HG03097 (cell line): ENCODE measurements around the gene NT5DC2.

ENCODE experiments used
- ATAC-seq: cut with Tn5 transposase; IDR thresholded peaks from one replicate; pipeline ENCODE4 v1.9.1; 2021; ENCODE audit not compliant: unreplicated experiment, low FRiP score

NT5DC2 gene

GRCh38 chr3:52490939-52491526 is 42.6 kb downstream of the NT5DC2 start:
- ATAC-seq: no peak

- no peak for ATAC-seq
These were observed 43.4 kb downstream of the NT5DC2 start for GRCh38 chr3:52490035-52490938.

GRCh38 chr3:52489453-52489852 is 44.2 kb downstream of the NT5DC2 start:
- ATAC-seq: no peak

- ATAC-seq: no peak
These were observed 44.9 kb downstream of the NT5DC2 start for GRCh38 chr3:52488746-52489145.

GRCh38 chr3:52487788-52488691 is 45.6 kb downstream of the NT5DC2 start:
- no peak for ATAC-seq

GRCh38 chr3:52487050-52487787 is 46.4 kb downstream of the NT5DC2 start:
- no peak for ATAC-seq

- no peak for ATAC-seq
These were observed 48.8 kb downstream of the NT5DC2 start for GRCh38 chr3:52484680-52485461.

GRCh38 chr3:52483577-52484381 is 49.9 kb downstream of the NT5DC2 start:
- no peak for ATAC-seq

- no peak for ATAC-seq
These were observed 50.6 kb downstream of the NT5DC2 start for GRCh38 chr3:52483081-52483480.

GRCh38 chr3:52481819-52482521 is 51.7 kb downstream of the NT5DC2 start:
- ATAC-seq: no peak

- ATAC-seq: no peak
These were observed 52.6 kb downstream of the NT5DC2 start for GRCh38 chr3:52480768-52481715.

- no peak for ATAC-seq
These were observed 53.6 kb downstream of the NT5DC2 start for GRCh38 chr3:52479877-52480575.

- ATAC-seq: no peak
These were observed 54.4 kb downstream of the NT5DC2 start for GRCh38 chr3:52479037-52479876.

GRCh38 chr3:52477796-52478095 is 55.9 kb downstream of the NT5DC2 start:
- no peak for ATAC-seq

- ATAC-seq: no peak
These were observed 56.4 kb downstream of the NT5DC2 start for GRCh38 chr3:52477076-52477795.
